ENCODE results near the gene DUSP10.

The DUSP10 gene

GRCh38 chr1:221690858-221691257, 51.0 kb downstream of the DUSP10 start:
- no peak for DNase-seq

- no peak for DNase-seq
Measured at GRCh38 chr1:221689138-221689537, 52.8 kb downstream of the DUSP10 start.

- no peak for DNase-seq
Measured at GRCh38 chr1:221688488-221688843, 53.4 kb downstream of the DUSP10 start.

GRCh38 chr1:221687836-221688487, 53.9 kb downstream of the DUSP10 start:
- no peak for DNase-seq

GRCh38 chr1:221683681-221684080, 58.2 kb downstream of the DUSP10 start:
- no peak for DNase-seq

GRCh38 chr1:221680085-221680484, 61.8 kb downstream of the DUSP10 start:
- DNase-seq = no peak

- no peak for DNase-seq
Measured at GRCh38 chr1:221678014-221678413, 63.9 kb downstream of the DUSP10 start.

GRCh38 chr1:221675880-221676800, 65.7 kb downstream of the DUSP10 start:
- no peak for DNase-seq

GRCh38 chr1:221672965-221673364, 68.9 kb downstream of the DUSP10 start:
- DNase-seq = no peak

- DNase-seq = no peak
Measured at GRCh38 chr1:221672239-221672645, 69.6 kb downstream of the DUSP10 start.

GRCh38 chr1:221670081-221670480, 71.8 kb downstream of the DUSP10 start:
- no peak for DNase-seq

GRCh38 chr1:221669441-221669840, 72.4 kb downstream of the DUSP10 start:
- DNase-seq = no peak

GRCh38 chr1:221667504-221667903, 74.4 kb downstream of the DUSP10 start:
- DNase-seq = no peak

GRCh38 chr1:221664253-221664652, 77.6 kb downstream of the DUSP10 start:
- DNase-seq = no peak

GRCh38 chr1:221663321-221663720, 78.6 kb downstream of the DUSP10 start:
- no peak for DNase-seq

- no peak for DNase-seq
Measured at GRCh38 chr1:221655766-221656305, 86.1 kb downstream of the DUSP10 start.

Data from NK-92 treated with Interleukin-12 subunit alpha and Interleukin-12 subunit beta, amount 100 ng/mL, for 24 hours (cell line).